ENCODE measurements around the gene ZNF821.
"Not testable (repeated sequence)": the region's sequence is repeated elsewhere in the genome, so short reads cannot be mapped to it uniquely, and the experiment has no call there.

ZNF821 gene

DNA sequence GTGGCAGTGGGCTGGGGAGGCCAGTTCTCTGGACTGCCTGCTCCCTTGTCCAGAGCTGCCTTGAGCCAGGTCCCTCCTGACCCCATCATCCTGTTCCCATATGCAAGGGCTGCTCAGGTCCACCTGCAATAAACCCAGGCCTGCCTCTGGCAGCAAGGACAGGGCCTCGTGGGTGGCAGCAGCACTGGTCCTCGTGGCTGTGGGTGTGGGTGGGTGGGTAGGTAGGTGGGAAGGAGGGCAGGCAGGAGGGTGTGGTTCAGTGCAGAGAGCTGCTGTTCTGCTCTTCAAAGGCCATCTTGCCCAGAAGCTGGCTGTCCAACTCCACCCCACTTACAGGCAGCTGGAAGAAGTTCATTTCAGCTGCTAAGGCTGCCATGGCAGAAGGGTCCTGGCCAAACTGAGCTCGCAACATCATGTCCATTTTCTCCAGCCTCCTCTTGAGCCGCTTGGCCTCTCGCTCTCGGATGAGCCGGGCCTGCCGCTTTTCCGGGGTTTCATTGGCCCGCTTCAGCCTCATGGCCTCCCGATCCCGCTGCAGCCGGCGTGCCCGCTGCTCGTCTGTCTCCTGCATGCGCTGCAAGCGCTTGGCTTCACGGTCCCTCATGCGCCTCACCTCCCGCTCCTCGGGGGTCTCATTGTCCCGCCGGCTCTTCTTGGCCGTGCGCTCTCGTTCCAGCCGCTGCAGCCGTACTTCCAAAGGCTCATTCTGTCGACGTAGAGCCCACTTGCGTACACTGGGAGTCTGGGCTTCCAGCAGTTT lies 24.0 kb downstream of the ZNF821 start:
- DNase-seq = no peak

DNA sequence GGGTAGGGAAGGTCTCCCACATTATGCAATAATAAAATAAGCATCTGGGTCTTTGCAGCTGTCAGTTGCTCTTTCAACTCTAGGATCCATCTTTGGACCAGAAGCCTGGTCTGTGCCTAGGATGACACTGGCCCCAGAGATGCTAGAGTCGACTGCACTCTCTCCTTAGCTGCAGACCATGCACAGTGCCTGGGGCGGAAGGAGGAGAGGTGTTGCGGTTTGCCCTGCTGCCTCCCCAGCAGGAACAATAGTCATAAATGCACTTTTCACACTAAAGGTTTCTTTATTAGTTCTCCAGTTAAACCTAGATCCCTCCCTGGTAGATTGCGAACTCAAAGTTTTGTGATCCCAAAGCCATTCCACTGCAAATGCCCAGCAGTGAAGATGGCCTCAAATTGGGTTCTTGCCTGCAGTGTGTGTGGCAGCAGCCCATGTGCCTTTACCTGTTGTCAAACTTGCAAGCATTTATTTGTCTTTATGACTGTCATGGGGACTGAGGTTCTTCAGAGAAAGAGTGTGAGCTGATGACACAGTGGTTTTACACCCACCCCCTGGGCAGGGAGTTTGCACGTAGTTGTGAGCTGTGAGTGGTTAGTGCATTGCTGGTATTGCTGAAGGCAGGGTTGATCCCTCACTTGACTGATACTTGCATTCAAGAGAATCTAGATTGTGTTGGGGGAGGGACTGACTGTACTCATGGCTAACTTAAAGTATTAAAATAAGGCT lies 27.9 kb downstream of the ZNF821 start:
- DNase-seq = peak; percentile 44

GRCh38 chr16:71854369-71854948 lies 29.5 kb downstream of the ZNF821 start:
- DNase-seq = no peak

DNA sequence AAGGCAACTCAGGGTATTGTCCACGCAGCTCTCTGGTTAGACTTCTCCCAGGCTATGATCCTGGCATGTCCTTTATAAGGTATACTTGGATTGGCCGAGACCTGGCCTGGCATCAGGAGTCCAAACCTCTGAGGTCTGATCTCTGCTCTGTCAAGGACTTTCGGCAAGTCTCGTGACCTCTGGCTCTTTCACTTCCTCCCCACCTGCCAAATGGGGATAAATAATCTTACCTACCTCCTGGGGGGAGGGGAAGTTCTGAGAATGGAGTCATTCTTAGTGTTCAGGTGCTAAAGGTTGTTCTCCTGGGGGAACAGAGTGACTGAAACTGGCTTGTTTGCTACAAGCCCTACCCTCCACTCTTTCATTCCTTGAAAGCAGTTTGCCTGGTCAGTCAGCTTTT lies 30.6 kb downstream of the ZNF821 start:
- DNase-seq = no peak

- DNase-seq = no peak
These were observed 31.4 kb downstream of the ZNF821 start for GRCh38 chr16:71852561-71852960.

DNA sequence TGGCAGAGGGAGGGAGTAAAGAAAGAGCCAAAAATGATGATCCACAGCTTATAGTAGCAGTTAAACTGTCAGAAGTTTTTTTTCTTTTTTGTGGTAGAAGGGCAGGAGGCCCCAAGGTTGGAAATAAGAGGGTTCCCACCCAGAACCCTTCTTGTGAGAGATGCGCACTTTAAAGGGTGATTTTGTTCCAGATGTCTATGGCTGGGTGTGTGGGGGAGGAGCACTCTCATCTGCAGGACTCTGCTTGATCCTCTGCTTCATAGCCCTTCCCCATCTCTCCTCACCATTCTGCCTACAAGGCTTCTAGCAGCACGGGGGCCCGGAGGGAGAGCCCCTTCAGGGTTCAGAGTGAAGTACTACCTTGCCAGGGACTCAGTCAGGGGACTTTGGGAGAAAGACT lies 31.8 kb downstream of the ZNF821 start:
- DNase-seq = no peak

DNA sequence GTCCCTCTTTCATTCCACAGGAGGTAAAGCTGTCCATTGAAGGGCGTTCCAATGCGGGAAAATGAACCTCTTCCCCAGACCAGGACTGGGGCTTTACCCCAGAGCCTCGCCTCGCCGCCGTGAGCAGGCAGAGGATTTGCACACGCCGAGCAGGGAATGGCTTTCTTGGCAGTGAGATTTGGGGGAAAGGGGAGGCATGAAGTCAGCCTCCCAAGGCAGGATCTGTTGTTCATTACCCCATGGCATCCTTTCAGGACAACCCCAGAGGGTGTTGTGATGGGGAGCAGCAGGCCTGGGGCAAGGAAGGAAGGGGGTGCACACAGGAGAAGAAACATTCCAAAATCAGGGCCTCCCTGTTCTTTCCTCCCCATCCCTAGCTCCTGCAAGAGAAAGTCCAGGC lies 32.2 kb downstream of the ZNF821 start:
- DNase-seq = no peak

GRCh38 chr16:71848622-71849021 lies 35.4 kb downstream of the ZNF821 start:
- DNase-seq = no peak

GRCh38 chr16:71847096-71847495 lies 36.9 kb downstream of the ZNF821 start:
- no peak for DNase-seq

DNA sequence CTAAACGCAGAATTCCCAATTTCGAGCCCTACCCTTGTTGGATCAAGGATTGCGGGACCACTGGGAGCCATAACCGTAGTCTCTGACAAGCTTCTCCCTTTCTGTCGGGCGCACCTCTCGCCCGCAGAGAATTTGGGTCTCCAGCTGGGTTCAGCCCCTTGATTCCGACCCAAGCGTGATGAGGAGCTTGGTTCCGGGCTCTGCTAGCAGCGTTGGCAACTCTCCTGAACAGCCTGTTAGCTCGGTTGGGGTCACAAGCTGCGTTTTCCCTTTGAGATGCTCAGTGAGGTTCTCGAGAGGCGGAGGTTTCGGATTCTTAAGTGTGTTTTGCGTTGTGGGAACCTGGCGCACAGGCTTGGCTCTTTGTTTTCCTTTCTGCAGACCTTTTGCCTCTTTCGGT lies 37.6 kb downstream of the ZNF821 start:
- peak; percentile 17 for DNase-seq

GRCh38 chr16:71845639-71846430 lies 38.1 kb downstream of the ZNF821 start, which contains the start of gene ATXN1L:
TSS of gene ATXN1L (plus strand) at chr16:71845976. CDS start at chr16:71849741, 3,765 bp downstream.
- DNase-seq = peak; percentile 95

DNA sequence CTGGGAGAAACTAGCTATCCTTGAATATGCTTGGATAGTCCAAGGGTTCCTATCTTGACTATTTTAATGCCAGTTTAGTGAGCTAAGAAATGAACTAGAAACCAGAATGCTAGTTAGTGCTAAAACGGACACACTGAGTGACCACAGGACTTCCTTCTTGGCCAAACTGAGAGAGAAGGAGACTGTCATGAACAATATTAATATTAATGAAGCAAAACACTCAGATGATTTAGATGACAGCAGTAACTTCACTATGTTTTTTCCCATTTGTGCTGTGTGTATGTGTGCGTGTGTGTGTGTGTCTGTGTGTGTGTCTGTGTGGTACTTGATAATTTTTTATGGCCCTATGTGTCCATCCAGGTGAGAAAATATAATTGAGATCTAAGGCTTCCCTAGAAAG lies 40.4 kb downstream of the ZNF821 start:
- no peak for DNase-seq

GRCh38 chr16:71840052-71840451 lies 43.9 kb downstream of the ZNF821 start:
- no peak for DNase-seq

- no peak for DNase-seq
These were observed 46.8 kb downstream of the ZNF821 start for GRCh38 chr16:71837150-71837549.

DNA sequence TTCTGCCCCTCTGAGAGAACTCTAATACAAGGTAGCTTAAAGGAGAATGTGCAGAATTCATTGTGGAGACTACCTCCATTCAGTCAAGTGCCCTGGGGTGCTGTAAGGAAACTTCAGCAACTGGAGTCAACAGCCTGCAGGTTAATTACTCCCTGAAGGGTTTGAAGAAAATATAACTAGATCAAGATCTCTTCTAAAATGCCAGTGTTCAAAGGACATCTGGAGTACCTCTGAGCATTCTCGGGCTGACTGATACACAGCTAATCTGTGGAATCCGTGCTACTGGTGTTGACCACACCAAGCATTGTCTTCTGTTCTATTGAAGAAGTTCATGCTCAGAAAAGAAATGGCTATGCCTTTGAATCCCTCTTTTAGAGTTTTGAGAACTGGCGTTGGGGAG lies 49.7 kb downstream of the ZNF821 start:
- DNase-seq = no peak

GRCh38 chr16:71832112-71832511 lies 51.9 kb downstream of the ZNF821 start:
- not testable (repeated sequence) for DNase-seq

DNA sequence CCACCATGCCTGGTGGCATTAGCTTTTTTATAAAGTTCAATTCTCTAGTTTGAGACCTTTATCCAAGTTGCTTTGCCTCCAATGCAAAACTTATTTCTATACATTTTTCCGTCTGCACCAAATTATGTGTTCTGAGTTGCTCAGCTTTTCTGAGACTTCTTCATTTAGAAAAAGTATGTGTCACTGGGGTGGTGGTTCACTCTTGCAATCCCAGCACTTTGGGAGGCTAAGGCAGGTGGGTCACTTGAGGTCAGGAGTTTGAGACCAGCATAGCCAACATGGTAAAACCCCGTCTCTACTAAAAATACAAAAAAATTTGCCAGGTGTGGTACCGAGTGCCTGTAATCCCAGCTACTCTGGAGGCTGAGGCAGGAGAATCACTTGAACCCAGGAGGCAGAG lies 52.3 kb downstream of the ZNF821 start:
- DNase-seq = not testable (repeated sequence)

- DNase-seq = no peak
These were observed 53.6 kb downstream of the ZNF821 start for GRCh38 chr16:71830359-71830758.

GRCh38 chr16:71826533-71827017 lies 57.4 kb downstream of the ZNF821 start:
- DNase-seq = no peak

DNA sequence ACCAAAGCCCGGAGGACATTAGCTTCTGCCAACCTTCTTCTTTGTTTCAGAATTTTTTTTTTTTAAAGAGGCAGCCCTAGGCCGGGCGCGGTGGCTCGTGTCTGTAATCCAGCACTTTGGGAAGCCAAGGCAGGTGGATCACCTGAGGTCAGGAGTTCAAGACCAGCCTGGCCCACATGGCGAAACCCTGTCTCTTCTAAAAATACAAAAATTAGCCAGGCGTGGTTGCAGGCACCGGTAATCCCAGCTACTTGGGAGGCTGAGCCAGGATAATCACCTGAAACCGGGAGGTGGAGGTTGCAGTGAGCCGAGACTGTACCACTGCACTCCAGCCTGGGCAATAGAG lies 66.9 kb downstream of the ZNF821 start:
- DNase-seq = not testable (repeated sequence)

- peak; percentile 25 for DNase-seq
These were observed 72.7 kb downstream of the ZNF821 start for GRCh38 chr16:71811261-71811803.

- not testable (repeated sequence) for DNase-seq
These were observed 73.8 kb downstream of the ZNF821 start for GRCh38 chr16:71810155-71810530.
